Tibial nerve (tissue), 4 donors: Measurements from ENCODE around the gene BAIAP2. TPM values are rescaled to one million over a fixed set of nuclear protein-coding genes. Genes with fewer than 3 reads are reported as not detected.
A peak's percentile ranks its signal among the peaks of the same experiment; 100 is the strongest.

ENCODE experiments used
- DNase-seq, 2 donors: peaks; one replicate each; pipeline ENCODE4 v3.0.0-alpha.2; 2019; ENCODE audit warnings: low spot score in 2 of 2
- H3K27ac ChIP-seq, 4 donors: fragments of 200-600 bp; sonication (generic) in 3 of 4; one replicate each; pipeline ENCODE4 v1.5.1; 2017 to 2019; ENCODE audit warnings: mild to moderate bottlenecking in 1 of 4
- H3K27me3 ChIP-seq, 2 donors: fragments of 200-600 bp; sonication (generic) in 1 of 2; one replicate each; pipeline versions ENCODE4 v1.5.1 to v1.6.0; 2017 to 2019
- H3K36me3 ChIP-seq, 3 donors: fragments of 200-600 bp; sonication (generic); one replicate each; pipeline ENCODE4 v1.5.1; 2018 to 2019
- H3K4me1 ChIP-seq, 4 donors: fragments of 200-600 bp; sonication (generic) in 3 of 4; one replicate each; pipeline ENCODE4 v1.5.1; 2017 to 2019
- H3K4me3 ChIP-seq, 4 donors: fragments of 200-600 bp; sonication (generic) in 3 of 4; one replicate each; pipeline ENCODE4 v1.5.1; 2017 to 2019; ENCODE audit warnings: mild to moderate bottlenecking in 1 of 4, moderate library complexity in 1 of 4
- H3K9me3 ChIP-seq, 4 donors: fragments of 200-600 bp; sonication (generic) in 3 of 4; one replicate each; pipeline ENCODE4 v1.5.1; 2017 to 2019
- CTCF ChIP-seq, 5 experiments: fragments of 200-600 bp in 3 of 5; fragments of 450-650 bp in 2 of 5; sonication (generic) in 3 of 5; IDR thresholded peaks; one replicate each; pipeline ENCODE4 v1.5.1; 2016 to 2019; ENCODE audit warnings: antibody characterized with exemption in 5 of 5, mild to moderate bottlenecking in 3 of 5, moderate library complexity in 2 of 5
- EP300 ChIP-seq, 2 donors: sonication (generic); formaldehyde crosslinking; IDR thresholded peaks; one replicate each; pipeline ENCODE4 v1.6.1; 2017; ENCODE audit warnings: antibody characterized with exemption in 2 of 2, mild to moderate bottlenecking in 1 of 2
- POLR2A ChIP-seq, 2 donors: fragments of 450-650 bp; IDR thresholded peaks; one replicate each; pipeline ENCODE4 v1.6.1; 2017; ENCODE audit warnings: antibody characterized with exemption in 2 of 2, mild to moderate bottlenecking in 2 of 2, moderate library complexity in 2 of 2
- WGBS, 2 donors: methylation state at CpG; one replicate each; pipeline ENCODE4 v1.1.5; 2018; 5-methylcytosine and 5-hydroxymethylcytosine counted together
- total RNA-seq, 4 donors: library from RNA; depleted of rRNA; stranded (reverse); fragments of >200 nt; gene quantifications; one replicate each; pipeline ENCODE4 v1.1.0, GENCODE V29; 2016

The BAIAP2 gene
- total RNA-seq, 4 donors from 2014 or later, result 49.5 to 81.2 (median 66.9) TPM

- 40 to 48% methylated on average over 10 to 18 of the region's 19 CpGs for WGBS, 2 donors
- Histone ChIP-seq H3K27ac (peak overlapping the region in 3 of 4 donors; percentile 56 to 75 (median 70)), H3K36me3 (peaks cover 0 to 43% (median 0%) of the 10 kb centered on the region in 3 donors), H3K27me3 (no peaks in the 10 kb centered on the region), H3K4me1 (peaks cover 0 to 58% (median 22%) of the 10 kb centered on the region in 4 donors), H3K9me3 (no peaks in the 10 kb centered on the region), H3K4me3 (no peak overlapping the region)
- TF ChIP-seq CTCF (IDR thresholded peaks at IDR 0.05) (no peak), EP300 (IDR thresholded peaks at IDR 0.05) (no peak), POLR2A (IDR thresholded peaks at IDR 0.05) (no peak)
- DNase-seq, result no peak
These were observed 29.9 kb downstream of the BAIAP2 start for GRCh38 chr17:81064678-81065475.

- Histone ChIP-seq H3K36me3 (peaks cover 0 to 43% (median 0%) of the 10 kb centered on the region in 3 donors), H3K9me3 (no peaks in the 10 kb centered on the region), H3K27ac (peak overlapping the region in 1 of 4 donors; percentile 75), H3K4me3 (no peak overlapping the region), H3K27me3 (no peaks in the 10 kb centered on the region), H3K4me1 (peaks cover 0 to 64% (median 22%) of the 10 kb centered on the region in 4 donors)
- TF ChIP-seq CTCF (IDR thresholded peaks at IDR 0.05), result no peak
- no peak for TF ChIP-seq EP300 (IDR thresholded peaks at IDR 0.05)
- WGBS, 2 donors, result 79 to 83% methylated on average over 10 of the region's 10 CpGs
- DNase-seq, result no peak
These were observed 30.5 kb downstream of the BAIAP2 start for GRCh38 chr17:81065500-81065899.

GRCh38 chr17:81066072-81066471 is 31.1 kb downstream of the BAIAP2 start:
- Histone ChIP-seq H3K9me3 (no peaks in the 10 kb centered on the region), H3K4me1 (peaks cover 0 to 70% (median 22%) of the 10 kb centered on the region in 4 donors), H3K4me3 (no peak overlapping the region), H3K27ac (peak overlapping the region in 1 of 4 donors; percentile 75), H3K27me3 (no peaks in the 10 kb centered on the region), H3K36me3 (peaks cover 0 to 42% (median 0%) of the 10 kb centered on the region in 3 donors)
- TF ChIP-seq CTCF (IDR thresholded peaks at IDR 0.05), result no peak
- DNase-seq, result no peak
- WGBS, 2 donors, result 94 to 96% methylated on average over 5 to 9 of the region's 9 CpGs

GRCh38 chr17:81066771-81067315 is 31.9 kb downstream of the BAIAP2 start:
- no peak for TF ChIP-seq POLR2A (IDR thresholded peaks at IDR 0.05)
- TF ChIP-seq CTCF (IDR thresholded peaks at IDR 0.05), result no peak
- no peak for TF ChIP-seq EP300 (IDR thresholded peaks at IDR 0.05)
- Histone ChIP-seq H3K4me1 (peaks cover 0 to 77% (median 22%) of the 10 kb centered on the region in 4 donors), H3K36me3 (peaks cover 0 to 48% (median 0%) of the 10 kb centered on the region in 3 donors), H3K4me3 (no peak overlapping the region), H3K27me3 (no peaks in the 10 kb centered on the region), H3K9me3 (no peaks in the 10 kb centered on the region), H3K27ac (no peak overlapping the region)
- 76 to 86% methylated on average over 10 to 14 of the region's 16 CpGs for WGBS, 2 donors
- no peak for DNase-seq

- Histone ChIP-seq H3K27ac (no peak overlapping the region), H3K4me1 (peaks cover 0 to 81% (median 22%) of the 10 kb centered on the region in 4 donors), H3K9me3 (no peaks in the 10 kb centered on the region), H3K36me3 (peaks cover 0 to 51% (median 0%) of the 10 kb centered on the region in 3 donors), H3K4me3 (no peak overlapping the region), H3K27me3 (no peaks in the 10 kb centered on the region)
- WGBS, 2 donors, result 40 to 69% methylated on average over 2 to 15 of the region's 20 CpGs
- TF ChIP-seq CTCF (IDR thresholded peaks at IDR 0.05) (no peak), EP300 (IDR thresholded peaks at IDR 0.05) (no peak), POLR2A (IDR thresholded peaks at IDR 0.05) (no peak)
- no peak for DNase-seq
These were observed 32.5 kb downstream of the BAIAP2 start for GRCh38 chr17:81067391-81067811.
